HepG2 (cell line): Measurements from ENCODE around the gene GMCL2. TPM values are rescaled to one million over a fixed set of nuclear protein-coding genes. Genes with fewer than 3 reads are reported as not detected.

Experiments
- EP300 ChIP-seq, 3 experiments: sonication (generic) in 1 of 3; formaldehyde crosslinking in 1 of 3; IDR thresholded peaks; 2 replicates each; pipeline versions ENCODE4 v1.5.1 to v1.6.1; 2011 to 2020; ENCODE audit warnings: low read depth in 2 of 3, low read length in 2 of 3, borderline replicate concordance in 1 of 3, improper control_type of control experiment in 1 of 3, mild to moderate bottlenecking in 1 of 3, missing genetic modification reagents in 1 of 3, moderate library complexity in 1 of 3
- FIP1L1 ChIP-seq: fragments of 200-400 bp; formaldehyde crosslinking; IDR thresholded peaks from 2 replicates; pipeline ENCODE4 v1.6.1; 2018; ENCODE audit warnings: low read depth, mild to moderate bottlenecking, low read length, moderate library complexity, borderline replicate concordance; ENCODE audit not compliant: insufficient read depth
- GATAD1 ChIP-seq: IDR thresholded peaks from 2 replicates; pipeline ENCODE4 v1.6.1; 2016; ENCODE audit warnings: missing genetic modification reagents, missing compliant biosample characterization
- HOXA5 ChIP-seq: sonication (generic); formaldehyde crosslinking; IDR thresholded peaks from 2 replicates; pipeline ENCODE4 v1.4.0; 2020; ENCODE audit warnings: missing genetic modification reagents
- MEF2D ChIP-seq: sonication (generic); formaldehyde crosslinking; IDR thresholded peaks from 2 replicates; pipeline ENCODE4 v1.5.1; 2020; ENCODE audit warnings: mild to moderate bottlenecking, missing genetic modification reagents
- NFRKB ChIP-seq: fragments of 450-650 bp; IDR thresholded peaks from 2 replicates; pipeline ENCODE4 v1.6.1; 2017
- NFYB ChIP-seq: sonication (generic); formaldehyde crosslinking; IDR thresholded peaks from 2 replicates; pipeline ENCODE4 v1.4.0; 2020; ENCODE audit warnings: missing genetic modification reagents
- NR2F6 ChIP-seq, 2 experiments: IDR thresholded peaks; 2 replicates each; pipeline ENCODE4 v1.6.1; 2016; ENCODE audit warnings: antibody characterized with exemption in 1 of 2, mild to moderate bottlenecking in 1 of 2
- REXO4 ChIP-seq: sonication (generic); formaldehyde crosslinking; IDR thresholded peaks from 2 replicates; pipeline ENCODE4 v1.8.0; 2022; ENCODE audit warnings: missing genetic modification reagents, mild to moderate bottlenecking, borderline replicate concordance
- SNAI1 ChIP-seq: sonication (generic); formaldehyde crosslinking; IDR thresholded peaks from 2 replicates; pipeline ENCODE4 v1.5.0; 2020; ENCODE audit warnings: mild to moderate bottlenecking, missing genetic modification reagents, borderline replicate concordance
- SP1 ChIP-seq, 2 experiments: fragments of 450-650 bp in 1 of 2; sonication (generic) in 1 of 2; formaldehyde crosslinking in 1 of 2; IDR thresholded peaks; 2 replicates each; pipeline versions ENCODE4 v1.4.0 to v1.6.1; 2016 to 2020; ENCODE audit warnings: missing genetic modification reagents in 1 of 2
- ZNF143 ChIP-seq: sonication (generic); formaldehyde crosslinking; IDR thresholded peaks from 2 replicates; pipeline ENCODE4 v1.4.0; 2020; ENCODE audit warnings: missing genetic modification reagents
- ZNF24 ChIP-seq: fragments of 450-650 bp; IDR thresholded peaks from 2 replicates; pipeline ENCODE4 v1.6.1; 2017; ENCODE audit warnings: antibody characterized with exemption, mild to moderate bottlenecking
- ZNF747 ChIP-seq: sonication (generic); formaldehyde crosslinking; IDR thresholded peaks from 2 replicates; pipeline ENCODE4 v1.8.1; 2023; ENCODE audit warnings: missing genetic modification reagents, mild to moderate bottlenecking, borderline replicate concordance
- ZSCAN29 ChIP-seq: sonication (generic); formaldehyde crosslinking; conservative IDR thresholded peaks from 2 replicates; pipeline ENCODE4 v1.4.0; 2020; ENCODE audit warnings: mild to moderate bottlenecking, missing genetic modification reagents
- polyA plus RNA-seq, 8 experiments: library from polyadenylated mRNA; depleted of rRNA in 3 of 8; stranded (reverse) in 7 of 8; unstranded in 1 of 8; fragments of >200 nt; fragmentation: Illumina TruSeq in 4 of 8; extraction: Trizol in 4 of 8; gene quantifications; 2 replicates each; pipeline versions ENCODE4 v1.2.1 to v1.2.3, GENCODE V29; 2011 to 2016; ENCODE audit warnings: low read depth in 4 of 8, missing spikeins in 1 of 8, mixed read lengths in 1 of 8; ENCODE audit not compliant: insufficient read depth in 1 of 8
- total RNA-seq, 5 experiments: library from RNA; depleted of rRNA; stranded (reverse); fragments of >200 nt; fragmentation: Illumina TruSeq; extraction: Trizol; gene quantifications; 2 replicates each; pipeline ENCODE4 v1.2.3, GENCODE V29; 2016; ENCODE audit warnings: low read depth in 1 of 5
- TF ChIP-seq, protein P1 (sequence below): sonication (generic); formaldehyde crosslinking; IDR thresholded peaks from 2 replicates; pipeline ENCODE4 v1.5.0; 2020; ENCODE audit warnings: missing genetic modification reagents, mild to moderate bottlenecking, borderline replicate concordance
- TF ChIP-seq, protein P2 (sequence below): sonication (generic); formaldehyde crosslinking; IDR thresholded peaks from 2 replicates; pipeline ENCODE4 v1.4.0; 2020; ENCODE audit warnings: mild to moderate bottlenecking, missing genetic modification reagents, borderline replicate concordance
- TF ChIP-seq, protein P3 (sequence below): sonication (generic); formaldehyde crosslinking; IDR thresholded peaks from 2 replicates; pipeline ENCODE4 v1.5.0; 2020; ENCODE audit warnings: missing genetic modification reagents, mild to moderate bottlenecking, borderline replicate concordance
- TF ChIP-seq, protein P4 (sequence below): sonication (generic); formaldehyde crosslinking; IDR thresholded peaks from 2 replicates; pipeline ENCODE4 v1.4.0; 2020; ENCODE audit warnings: missing genetic modification reagents, low read depth, mild to moderate bottlenecking, borderline replicate concordance

Gene GMCL2
- total and polyA plus RNA-seq, 2 of the 13 experiments (the other 11 are each of a cell fraction or from before 2014, with no cell fraction given), result 0.03 TPM; not detected in 1

DNA sequence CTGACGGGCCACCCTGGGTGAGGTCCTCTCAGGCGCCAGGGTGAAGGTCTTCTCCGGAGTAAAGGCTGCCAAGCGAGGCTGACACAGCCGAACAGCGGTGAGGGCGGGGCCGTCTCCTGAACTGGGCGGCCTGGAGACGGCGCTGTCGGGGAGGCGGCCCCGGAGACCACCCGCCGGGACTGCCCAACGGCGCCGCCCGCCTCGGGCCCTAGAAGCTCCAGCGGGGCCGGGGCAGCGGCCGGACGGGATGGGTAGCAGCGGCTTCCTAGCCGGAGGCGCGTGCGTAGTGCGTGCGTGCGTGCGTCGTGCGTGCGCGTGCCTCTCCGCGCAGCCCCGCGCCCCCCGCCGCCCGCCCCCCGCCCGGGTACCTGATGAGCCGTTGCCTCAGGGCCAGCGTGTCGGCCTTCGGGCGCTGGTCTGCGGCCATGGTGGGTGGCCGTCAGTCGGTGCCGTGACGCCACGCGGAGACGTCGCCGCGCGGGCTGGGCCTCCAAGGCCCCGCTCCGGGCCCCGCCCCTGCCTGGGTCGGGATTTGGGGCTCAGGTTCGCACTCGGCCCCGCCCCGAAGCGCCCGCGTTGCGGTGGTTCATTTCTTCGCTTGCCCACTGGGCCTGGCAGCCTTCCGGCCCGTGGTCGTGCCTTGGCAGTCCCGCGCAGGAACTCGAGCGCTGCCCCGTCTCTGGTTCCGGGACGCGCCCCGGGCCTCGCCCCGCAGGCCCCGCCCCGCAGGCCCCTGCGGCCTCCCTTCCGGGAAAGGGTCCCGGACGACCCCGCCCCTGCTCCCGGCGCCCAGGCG lies 45.2 kb upstream of the GMCL2 start, which contains the start of gene PHYKPL (continued):
- TF ChIP-seq, protein P1, sequence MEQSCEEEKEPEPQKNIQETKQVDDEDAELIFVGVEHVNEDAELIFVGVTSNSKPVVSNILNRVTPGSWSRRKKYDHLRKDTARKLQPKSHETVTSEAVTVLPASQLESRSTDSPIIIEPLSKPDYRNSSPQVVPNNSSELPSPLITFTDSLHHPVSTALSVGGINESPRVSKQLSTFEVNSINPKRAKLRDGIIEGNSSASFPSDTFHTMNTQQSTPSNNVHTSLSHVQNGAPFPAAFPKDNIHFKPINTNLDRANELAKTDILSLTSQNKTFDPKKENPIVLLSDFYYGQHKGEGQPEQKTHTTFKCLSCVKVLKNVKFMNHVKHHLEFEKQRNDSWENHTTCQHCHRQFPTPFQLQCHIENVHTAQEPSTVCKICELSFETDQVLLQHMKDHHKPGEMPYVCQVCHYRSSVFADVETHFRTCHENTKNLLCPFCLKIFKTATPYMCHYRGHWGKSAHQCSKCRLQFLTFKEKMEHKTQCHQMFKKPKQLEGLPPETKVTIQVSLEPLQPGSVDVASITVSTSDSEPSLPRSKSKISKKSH (CRISPR knock-in tag), result peak; percentile 34; the same call in 1 of the 2 replicates
- TF ChIP-seq ZNF747 (CRISPR knock-in tag) (0 out of 2 replicates have a peak, but pooled peaks have one; percentile 45), NFRKB (no peak), ZNF143 (CRISPR knock-in tag) (no peak; the same call in 1 of the 2 replicates), ZSCAN29 (CRISPR knock-in tag) (0 out of 2 replicates have a peak, but pooled peaks have one; percentile 35), NFYB (no peak), NR2F6 (IDR thresholded peaks at IDR 0.05) (no peak), NR2F6 (CRISPR knock-in tag; IDR thresholded peaks at IDR 0.05) (peak; percentile 39; the same call in 1 of the 2 replicates), GATAD1 (CRISPR knock-in tag) (peak; percentile 53; the same call in 1 of the 2 replicates), SP1 (IDR thresholded peaks at IDR 0.05) (no peak), SP1 (CRISPR knock-in tag; IDR thresholded peaks at IDR 0.05) (peak; percentile 43; the same call in 1 of the 2 replicates), REXO4 (0 out of 2 replicates have a peak, but pooled peaks have one; percentile 63), SNAI1 (CRISPR knock-in tag) (0 out of 2 replicates have a peak, but pooled peaks have one; percentile 67), EP300 (IDR thresholded peaks at IDR 0.05; ENCODE audit: low read depth in 2 of 2, low read length in 2 of 2) (no peak), EP300 (CRISPR knock-in tag; IDR thresholded peaks at IDR 0.05; ENCODE audit: borderline replicate concordance) (peak; percentile 27; the same call in 1 of the 2 replicates), MEF2D (CRISPR knock-in tag) (0 out of 2 replicates have a peak, but pooled peaks have one; percentile 4), HOXA5 (CRISPR knock-in tag) (0 out of 2 replicates have a peak, but pooled peaks have one; percentile 10), FIP1L1 (0 out of 2 replicates have a peak, but pooled peaks have one; percentile 12), ZNF24 (no peak)
- TF ChIP-seq, protein P2, sequence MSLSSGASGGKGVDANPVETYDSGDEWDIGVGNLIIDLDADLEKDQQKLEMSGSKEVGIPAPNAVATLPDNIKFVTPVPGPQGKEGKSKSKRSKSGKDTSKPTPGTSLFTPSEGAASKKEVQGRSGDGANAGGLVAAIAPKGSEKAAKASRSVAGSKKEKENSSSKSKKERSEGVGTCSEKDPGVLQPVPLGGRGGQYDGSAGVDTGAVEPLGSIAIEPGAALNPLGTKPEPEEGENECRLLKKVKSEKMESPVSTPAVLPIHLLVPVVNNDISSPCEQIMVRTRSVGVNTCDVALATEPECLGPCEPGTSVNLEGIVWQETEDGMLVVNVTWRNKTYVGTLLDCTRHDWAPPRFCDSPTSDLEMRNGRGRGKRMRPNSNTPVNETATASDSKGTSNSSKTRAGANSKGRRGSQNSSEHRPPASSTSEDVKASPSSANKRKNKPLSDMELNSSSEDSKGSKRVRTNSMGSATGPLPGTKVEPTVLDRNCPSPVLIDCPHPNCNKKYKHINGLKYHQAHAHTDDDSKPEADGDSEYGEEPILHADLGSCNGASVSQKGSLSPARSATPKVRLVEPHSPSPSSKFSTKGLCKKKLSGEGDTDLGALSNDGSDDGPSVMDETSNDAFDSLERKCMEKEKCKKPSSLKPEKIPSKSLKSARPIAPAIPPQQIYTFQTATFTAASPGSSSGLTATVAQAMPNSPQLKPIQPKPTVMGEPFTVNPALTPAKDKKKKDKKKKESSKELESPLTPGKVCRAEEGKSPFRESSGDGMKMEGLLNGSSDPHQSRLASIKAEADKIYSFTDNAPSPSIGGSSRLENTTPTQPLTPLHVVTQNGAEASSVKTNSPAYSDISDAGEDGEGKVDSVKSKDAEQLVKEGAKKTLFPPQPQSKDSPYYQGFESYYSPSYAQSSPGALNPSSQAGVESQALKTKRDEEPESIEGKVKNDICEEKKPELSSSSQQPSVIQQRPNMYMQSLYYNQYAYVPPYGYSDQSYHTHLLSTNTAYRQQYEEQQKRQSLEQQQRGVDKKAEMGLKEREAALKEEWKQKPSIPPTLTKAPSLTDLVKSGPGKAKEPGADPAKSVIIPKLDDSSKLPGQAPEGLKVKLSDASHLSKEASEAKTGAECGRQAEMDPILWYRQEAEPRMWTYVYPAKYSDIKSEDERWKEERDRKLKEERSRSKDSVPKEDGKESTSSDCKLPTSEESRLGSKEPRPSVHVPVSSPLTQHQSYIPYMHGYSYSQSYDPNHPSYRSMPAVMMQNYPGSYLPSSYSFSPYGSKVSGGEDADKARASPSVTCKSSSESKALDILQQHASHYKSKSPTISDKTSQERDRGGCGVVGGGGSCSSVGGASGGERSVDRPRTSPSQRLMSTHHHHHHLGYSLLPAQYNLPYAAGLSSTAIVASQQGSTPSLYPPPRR (CRISPR knock-in tag), result no peak
- TF ChIP-seq, protein P3, sequence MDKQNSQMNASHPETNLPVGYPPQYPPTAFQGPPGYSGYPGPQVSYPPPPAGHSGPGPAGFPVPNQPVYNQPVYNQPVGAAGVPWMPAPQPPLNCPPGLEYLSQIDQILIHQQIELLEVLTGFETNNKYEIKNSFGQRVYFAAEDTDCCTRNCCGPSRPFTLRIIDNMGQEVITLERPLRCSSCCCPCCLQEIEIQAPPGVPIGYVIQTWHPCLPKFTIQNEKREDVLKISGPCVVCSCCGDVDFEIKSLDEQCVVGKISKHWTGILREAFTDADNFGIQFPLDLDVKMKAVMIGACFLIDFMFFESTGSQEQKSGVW (CRISPR knock-in tag), result no peak
- TF ChIP-seq, protein P4, sequence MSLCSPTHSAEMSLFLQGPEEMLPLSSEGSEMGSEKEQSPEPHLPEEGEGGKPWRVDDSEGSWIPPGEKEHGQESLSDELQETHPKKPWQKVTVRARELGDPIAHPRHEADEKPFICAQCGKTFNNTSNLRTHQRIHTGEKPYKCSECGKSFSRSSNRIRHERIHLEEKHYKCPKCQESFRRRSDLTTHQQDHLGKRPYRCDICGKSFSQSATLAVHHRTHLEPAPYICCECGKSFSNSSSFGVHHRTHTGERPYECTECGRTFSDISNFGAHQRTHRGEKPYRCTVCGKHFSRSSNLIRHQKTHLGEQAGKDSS, result peak; percentile 9; the same call in 1 of the 2 replicates
